ENCODE results near the gene HM13.
"Not testable (repeated sequence)": the region's sequence is repeated elsewhere in the genome, so short reads cannot be mapped to it uniquely, and the experiment has no call there.

The HM13 gene

GRCh38 chr20:31502884-31503673, 11.2 kb upstream of the HM13 start:
- DNase-seq = peak; percentile 77

- DNase-seq = no peak
Measured at GRCh38 chr20:31505903-31506302, 8.3 kb upstream of the HM13 start.

- no peak for DNase-seq
Measured at GRCh38 chr20:31508517-31509244, 5.6 kb upstream of the HM13 start.

GRCh38 chr20:31515072-31515774, 981 bp downstream of the HM13 start:
- DNase-seq = no peak

- no peak for DNase-seq
Measured at GRCh38 chr20:31515775-31516107, 1.5 kb downstream of the HM13 start.

- no peak for DNase-seq
Measured at GRCh38 chr20:31516166-31516565, 1.9 kb downstream of the HM13 start.

- no peak for DNase-seq
Measured at GRCh38 chr20:31516651-31517050, 2.4 kb downstream of the HM13 start.

GRCh38 chr20:31517373-31517772, 3.1 kb downstream of the HM13 start:
- no peak for DNase-seq

GRCh38 chr20:31521267-31521666, 7.0 kb downstream of the HM13 start:
- not testable (repeated sequence) for DNase-seq

- no peak for DNase-seq
Measured at GRCh38 chr20:31522731-31523130, 8.5 kb downstream of the HM13 start.

- DNase-seq = no peak
Measured at GRCh38 chr20:31523361-31524283, 9.4 kb downstream of the HM13 start.

GRCh38 chr20:31527266-31527665, 13.0 kb downstream of the HM13 start:
- DNase-seq = no peak

- DNase-seq = no peak
Measured at GRCh38 chr20:31535298-31535697, 21.1 kb downstream of the HM13 start.

- DNase-seq = no peak
Measured at GRCh38 chr20:31536575-31536974, 22.3 kb downstream of the HM13 start.

GRCh38 chr20:31537116-31537871, 23.1 kb downstream of the HM13 start:
- no peak for DNase-seq

- DNase-seq = no peak
Measured at GRCh38 chr20:31537890-31538289, 23.6 kb downstream of the HM13 start.

GRCh38 chr20:31538326-31538725, 24.1 kb downstream of the HM13 start:
- no peak for DNase-seq

- not testable (repeated sequence) for DNase-seq
Measured at GRCh38 chr20:31539636-31540035, 25.4 kb downstream of the HM13 start.

- no peak for DNase-seq
Measured at GRCh38 chr20:31540406-31540805, 26.2 kb downstream of the HM13 start.

GRCh38 chr20:31542201-31542842, 28.1 kb downstream of the HM13 start:
- no peak for DNase-seq

- DNase-seq = no peak
Measured at GRCh38 chr20:31542963-31543362, 28.7 kb downstream of the HM13 start.

Data from stimulated activated CD4-positive, alpha-beta T cell treated with anti-CD3 and anti-CD28 coated beads, Interleukin-4, amount 100 ng/mL, for 1 hour (primary cell).